Nephron (organoid): ENCODE results near the gene HCRTR1.

Experiments used
- H3K27ac Mint-ChIP-seq, 3 experiments: 2 replicates each; pipeline ENCODE4 v1.8.0; 2020; ENCODE audit warnings: mixed read lengths in 3 of 3, mild to moderate bottlenecking in 2 of 3, moderate library complexity in 1 of 3
- H3K27me3 Mint-ChIP-seq: 2 replicates; pipeline ENCODE4 v1.8.0; 2021; ENCODE audit warnings: low read depth, mild to moderate bottlenecking, moderate library complexity, mixed read lengths
- H3K36me3 Mint-ChIP-seq: 2 replicates; pipeline ENCODE4 v1.8.0; 2020; ENCODE audit warnings: low read depth, mixed read lengths
- H3K4me1 Mint-ChIP-seq: 2 replicates; pipeline ENCODE4 v1.8.0; 2020; ENCODE audit warnings: mixed read lengths
- H3K4me3 Mint-ChIP-seq, 3 experiments: 2 replicates each; pipeline ENCODE4 v1.8.0; 2020; ENCODE audit warnings: mild to moderate bottlenecking in 3 of 3, mixed read lengths in 3 of 3, moderate library complexity in 2 of 3
- H3K9me3 Mint-ChIP-seq: 2 replicates; pipeline ENCODE4 v1.8.0; 2020; ENCODE audit warnings: mixed read lengths
- TF ChIP-seq, protein P1 (sequence below), 3 experiments: fragments of 200-600 bp; sonication (generic); IDR thresholded peaks; one replicate each; pipeline ENCODE4 v1.5.0; 2021; ENCODE audit warnings: antibody characterized with exemption in 3 of 3; ENCODE audit not compliant: unreplicated experiment in 3 of 3

Gene HCRTR1

DNA sequence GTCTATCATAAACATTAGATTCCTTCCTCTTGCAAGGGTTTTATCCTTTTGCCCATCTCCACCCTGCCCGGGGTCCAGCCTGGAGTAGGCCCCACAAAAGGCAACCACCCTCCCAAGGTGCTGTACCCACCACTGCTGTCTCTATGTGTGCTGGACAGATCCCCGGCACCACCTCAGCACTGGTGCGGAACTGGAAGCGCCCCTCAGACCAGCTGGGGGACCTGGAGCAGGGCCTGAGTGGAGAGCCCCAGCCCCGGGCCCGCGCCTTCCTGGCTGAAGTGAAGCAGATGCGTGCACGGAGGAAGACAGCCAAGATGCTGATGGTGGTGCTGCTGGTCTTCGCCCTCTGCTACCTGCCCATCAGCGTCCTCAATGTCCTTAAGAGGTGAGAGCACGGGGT is 5.9 kb downstream of the HCRTR1 start:
- Mint-ChIP-seq H3K36me3 (peaks cover 4% of the 10 kb centered on the region), H3K4me1 (peaks cover 23% of the 10 kb centered on the region), H3K4me3 (no peak overlapping the region), H3K27me3 (peaks cover 14% of the 10 kb centered on the region), H3K9me3 (no peaks in the 10 kb centered on the region), H3K27ac (no peak overlapping the region)
- TF ChIP-seq, protein P1, sequence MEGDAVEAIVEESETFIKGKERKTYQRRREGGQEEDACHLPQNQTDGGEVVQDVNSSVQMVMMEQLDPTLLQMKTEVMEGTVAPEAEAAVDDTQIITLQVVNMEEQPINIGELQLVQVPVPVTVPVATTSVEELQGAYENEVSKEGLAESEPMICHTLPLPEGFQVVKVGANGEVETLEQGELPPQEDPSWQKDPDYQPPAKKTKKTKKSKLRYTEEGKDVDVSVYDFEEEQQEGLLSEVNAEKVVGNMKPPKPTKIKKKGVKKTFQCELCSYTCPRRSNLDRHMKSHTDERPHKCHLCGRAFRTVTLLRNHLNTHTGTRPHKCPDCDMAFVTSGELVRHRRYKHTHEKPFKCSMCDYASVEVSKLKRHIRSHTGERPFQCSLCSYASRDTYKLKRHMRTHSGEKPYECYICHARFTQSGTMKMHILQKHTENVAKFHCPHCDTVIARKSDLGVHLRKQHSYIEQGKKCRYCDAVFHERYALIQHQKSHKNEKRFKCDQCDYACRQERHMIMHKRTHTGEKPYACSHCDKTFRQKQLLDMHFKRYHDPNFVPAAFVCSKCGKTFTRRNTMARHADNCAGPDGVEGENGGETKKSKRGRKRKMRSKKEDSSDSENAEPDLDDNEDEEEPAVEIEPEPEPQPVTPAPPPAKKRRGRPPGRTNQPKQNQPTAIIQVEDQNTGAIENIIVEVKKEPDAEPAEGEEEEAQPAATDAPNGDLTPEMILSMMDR (IDR thresholded peaks at IDR 0.05; ENCODE audit: unreplicated experiment in 3 of 3): no peak

DNA sequence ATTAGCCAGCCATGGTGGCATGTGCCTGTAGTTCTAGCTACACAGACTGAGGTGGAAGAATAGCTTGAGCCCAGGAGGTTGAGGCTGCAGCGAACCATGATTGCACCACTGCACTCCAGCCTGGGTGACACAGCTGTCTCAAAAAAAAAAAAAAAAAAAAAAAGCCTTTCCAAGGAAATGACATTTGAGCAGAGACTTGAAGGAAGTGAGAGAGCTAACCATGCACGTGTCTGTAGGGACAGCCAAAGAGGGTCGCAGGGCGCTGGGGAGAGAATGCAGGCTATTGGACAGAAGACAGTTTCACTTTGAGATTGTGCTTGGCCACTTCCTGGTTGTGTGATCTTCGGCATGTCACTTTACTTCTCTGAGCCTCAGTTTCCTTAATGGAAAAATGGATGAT is 6.8 kb downstream of the HCRTR1 start:
- Mint-ChIP-seq H3K27me3 (peaks cover 5% of the 10 kb centered on the region), H3K27ac (no peak overlapping the region), H3K9me3 (no peaks in the 10 kb centered on the region), H3K4me3 (no peak overlapping the region), H3K36me3 (peaks cover 4% of the 10 kb centered on the region), H3K4me1 (peaks cover 23% of the 10 kb centered on the region)
- TF ChIP-seq, protein P1 (IDR thresholded peaks at IDR 0.05; ENCODE audit: unreplicated experiment in 3 of 3): no peak

DNA sequence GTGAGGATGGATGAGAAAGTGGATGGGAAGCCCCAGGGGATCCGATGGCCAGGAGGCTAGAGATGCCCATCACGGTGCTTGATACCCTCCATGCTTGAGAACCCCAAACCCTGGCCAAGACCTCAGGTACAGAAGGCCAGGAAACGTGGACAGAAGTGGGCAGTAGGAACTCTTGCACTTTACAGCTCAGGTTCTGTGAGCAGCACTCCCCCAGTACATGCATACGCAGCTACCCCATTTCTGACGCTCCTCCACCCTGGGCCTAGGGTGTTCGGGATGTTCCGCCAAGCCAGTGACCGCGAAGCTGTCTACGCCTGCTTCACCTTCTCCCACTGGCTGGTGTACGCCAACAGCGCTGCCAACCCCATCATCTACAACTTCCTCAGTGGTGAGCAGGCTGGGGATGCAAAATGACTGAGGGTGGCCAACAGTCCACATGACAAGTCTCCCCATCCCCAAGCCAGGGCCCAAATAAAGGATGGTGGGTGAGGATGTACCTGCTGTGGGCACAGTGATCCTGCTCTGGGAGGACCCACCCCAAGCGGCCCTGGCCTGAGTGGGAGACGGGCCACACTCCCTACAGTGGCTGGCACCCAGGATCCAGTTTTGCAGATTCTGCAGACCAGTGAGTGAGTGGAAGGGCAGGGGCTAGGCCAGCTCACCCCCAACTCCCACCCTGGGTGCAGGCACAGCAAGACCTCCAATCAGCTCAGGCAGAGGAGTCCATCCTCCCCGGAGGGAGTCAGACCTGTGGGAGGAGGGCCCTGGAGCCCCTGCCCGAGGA is 7.4 kb downstream of the HCRTR1 start:
- H3K9me3 Mint-ChIP-seq: no peaks in the 10 kb centered on the region
- no peak overlapping the region for H3K4me3 Mint-ChIP-seq
- H3K27me3 Mint-ChIP-seq: peaks cover 4% of the 10 kb centered on the region
- H3K4me1 Mint-ChIP-seq: peaks cover 23% of the 10 kb centered on the region
- TF ChIP-seq, protein P1 (IDR thresholded peaks at IDR 0.05; ENCODE audit: unreplicated experiment in 3 of 3): no peak
- peaks cover 10% of the 10 kb centered on the region for H3K36me3 Mint-ChIP-seq
- H3K27ac Mint-ChIP-seq: no peak overlapping the region

GRCh38 chr1:31625561-31626222 is 8.2 kb downstream of the HCRTR1 start:
- H3K27ac Mint-ChIP-seq: peak overlapping the region in 1 of 3 experiments; percentile 41
- TF ChIP-seq, protein P1 (IDR thresholded peaks at IDR 0.05; ENCODE audit: unreplicated experiment in 3 of 3): no peak
- H3K4me1 Mint-ChIP-seq: peaks cover 23% of the 10 kb centered on the region
- H3K36me3 Mint-ChIP-seq: peaks cover 17% of the 10 kb centered on the region
- H3K4me3 Mint-ChIP-seq: no peak overlapping the region
- no peaks in the 10 kb centered on the region for H3K9me3 Mint-ChIP-seq
- peaks cover 4% of the 10 kb centered on the region for H3K27me3 Mint-ChIP-seq

DNA sequence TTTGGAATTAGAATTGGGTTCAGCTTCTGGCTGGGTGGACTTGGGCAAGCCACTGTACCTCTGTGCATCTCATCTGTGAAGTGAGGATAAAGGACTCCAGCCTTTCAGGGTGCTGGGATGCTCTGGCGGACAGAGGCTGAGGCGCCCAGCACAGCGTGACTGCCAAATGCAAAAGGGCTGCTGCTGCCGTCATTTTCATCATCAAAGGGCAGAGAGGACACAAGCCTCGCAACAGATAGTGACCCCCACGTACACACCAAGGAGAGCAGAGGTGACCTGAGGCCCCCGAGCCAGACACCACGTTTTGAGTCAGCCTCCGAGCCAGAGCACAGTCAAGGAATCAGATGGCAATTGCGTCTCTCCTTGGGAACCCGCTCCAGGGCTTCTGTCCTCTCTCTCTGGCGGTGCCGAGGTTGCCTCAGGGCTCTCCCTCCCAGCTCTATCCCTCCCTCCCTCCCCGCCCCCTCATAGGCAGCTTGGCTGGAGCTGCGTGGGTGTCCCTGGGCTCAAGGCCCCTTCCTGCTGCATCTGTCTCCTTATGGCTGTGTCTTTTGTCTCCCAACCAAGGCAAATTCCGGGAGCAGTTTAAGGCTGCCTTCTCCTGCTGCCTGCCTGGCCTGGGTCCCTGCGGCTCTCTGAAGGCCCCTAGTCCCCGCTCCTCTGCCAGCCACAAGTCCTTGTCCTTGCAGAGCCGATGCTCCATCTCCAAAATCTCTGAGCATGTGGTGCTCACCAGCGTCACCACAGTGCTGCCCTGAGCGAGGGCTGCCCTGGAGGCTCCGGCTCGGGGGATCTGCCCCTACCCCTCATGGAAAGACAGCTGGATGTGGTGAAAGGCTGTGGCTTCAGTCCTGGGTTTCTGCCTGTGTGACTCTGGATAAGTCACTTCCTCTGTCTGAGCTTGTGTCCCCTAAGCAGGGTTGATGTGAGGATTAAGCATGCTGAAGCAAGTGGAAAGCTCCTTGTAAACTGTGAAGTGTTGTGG is 9.0 kb downstream of the HCRTR1 start:
- H3K27me3 Mint-ChIP-seq: peaks cover 4% of the 10 kb centered on the region
- no peaks in the 10 kb centered on the region for H3K9me3 Mint-ChIP-seq
- H3K4me1 Mint-ChIP-seq: peaks cover 23% of the 10 kb centered on the region
- peaks cover 23% of the 10 kb centered on the region for H3K36me3 Mint-ChIP-seq
- H3K27ac Mint-ChIP-seq: peak overlapping the region in 2 of 3 experiments; percentile 31 to 54
- H3K4me3 Mint-ChIP-seq: no peak overlapping the region
- TF ChIP-seq, protein P1 (IDR thresholded peaks at IDR 0.05; ENCODE audit: unreplicated experiment in 3 of 3): no peak
